Gastrocnemius medialis (tissue), 4 donors: Measurements from ENCODE around the gene PGAM5.
"Not testable (repeated sequence)": the region's sequence is repeated elsewhere in the genome, so short reads cannot be mapped to it uniquely, and the experiment has no call there.

ENCODE experiments used
- CTCF ChIP-seq, 5 experiments: fragments of 450-650 bp in 3 of 5; fragments of 200-600 bp in 2 of 5; sonication (generic) in 2 of 5; IDR thresholded peaks in 4 of 5; conservative IDR thresholded peaks in 1 of 5; 1 replicate in 4 of 5; 2 replicates in 1 of 5; pipeline ENCODE4 v1.5.1; 2016 to 2019; ENCODE audit warnings: antibody characterized with exemption in 5 of 5, mild to moderate bottlenecking in 3 of 5, moderate library complexity in 3 of 5
- POLR2A ChIP-seq, 2 donors: fragments of 450-650 bp; IDR thresholded peaks; one replicate each; pipeline ENCODE4 v1.6.1; 2017; ENCODE audit warnings: antibody characterized with exemption in 2 of 2, mild to moderate bottlenecking in 2 of 2, moderate library complexity in 2 of 2

DNA sequence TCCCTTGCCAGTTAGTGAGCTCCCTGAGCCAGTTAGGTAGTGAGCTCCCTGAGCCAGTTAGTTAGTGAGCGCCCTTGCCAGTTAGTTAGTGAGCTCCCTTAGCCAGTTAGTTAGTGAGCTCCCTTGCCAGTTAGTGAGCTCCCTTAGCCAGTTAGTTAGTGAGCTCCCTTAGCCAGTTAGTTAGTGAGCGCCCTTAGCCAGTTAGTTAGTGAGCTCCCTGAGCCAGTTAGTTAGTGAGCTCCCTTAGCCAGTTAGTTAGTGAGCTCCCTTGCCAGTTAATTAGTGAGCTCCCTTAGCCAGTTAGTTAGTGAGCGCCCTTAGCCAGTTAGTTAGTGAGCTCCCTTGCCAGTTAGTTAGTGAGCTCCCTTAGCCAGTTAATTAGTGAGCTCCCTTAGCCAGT lies 18.6 kb upstream of the PGAM5 start:
- TF ChIP-seq CTCF (IDR thresholded peaks at IDR 0.05 in 4 of 5, conservative IDR thresholded peaks at IDR 0.05 in 1 of 5); POLR2A (IDR thresholded peaks at IDR 0.05): not testable (repeated sequence)
